GM23338 (cell line): Measurements from ENCODE around the gene LRMDA. TPM values are rescaled to one million over a fixed set of nuclear protein-coding genes. Genes with fewer than 3 reads are reported as not detected.

Source experiments
- ATAC-seq: fragments of 200-7000 bp; cut with Tn5 transposase; 3 replicates; pipeline ENCODE4 v1.9.1; 2020
- DNase-seq: peaks from one replicate; pipeline ENCODE4 v3.0.0-alpha.2; 2015; ENCODE audit warnings: low spot score
- H2AFZ ChIP-seq: fragments of 200-600 bp; sonication (generic); 2 replicates; pipeline ENCODE4 v1.8.0; 2016; ENCODE audit warnings: antibody characterized with exemption, mild to moderate bottlenecking, moderate library complexity
- H3F3A ChIP-seq: fragments of 200-600 bp; sonication (generic); replicated peaks from 2 replicates; pipeline ENCODE4 v1.8.0; 2017; ENCODE audit warnings: antibody characterized with exemption, mixed run types, low read depth
- H3K27ac ChIP-seq: fragments of 200-600 bp; sonication (generic); 2 replicates; pipeline ENCODE4 v1.6.1; 2016; ENCODE audit warnings: low read depth
- H3K27me3 ChIP-seq: fragments of 200-600 bp; sonication (generic); 2 replicates; pipeline ENCODE4 v1.8.0; 2016; ENCODE audit warnings: mild to moderate bottlenecking, mixed run types, moderate library complexity; ENCODE audit not compliant: insufficient read depth
- H3K36me3 ChIP-seq: fragments of 200-600 bp; sonication (generic); 2 replicates; pipeline ENCODE4 v1.8.0; 2016; ENCODE audit warnings: mild to moderate bottlenecking; ENCODE audit not compliant: insufficient read depth
- H3K4me1 ChIP-seq: fragments of 200-600 bp; sonication (generic); 2 replicates; pipeline ENCODE4 v1.8.0; 2016; ENCODE audit warnings: mild to moderate bottlenecking, moderate library complexity; ENCODE audit not compliant: insufficient read depth
- H3K4me2 ChIP-seq: fragments of 200-600 bp; sonication (generic); 2 replicates; pipeline ENCODE4 v1.7.1; 2017; ENCODE audit warnings: mixed run types
- H3K4me3 ChIP-seq: fragments of 200-600 bp; sonication (generic); 2 replicates; pipeline ENCODE4 v1.6.1; 2016; ENCODE audit warnings: mixed run types
- H3K79me2 ChIP-seq: fragments of 200-600 bp; sonication (generic); replicated peaks from 2 replicates; pipeline ENCODE4 v1.8.0; 2017; ENCODE audit warnings: mild to moderate bottlenecking; ENCODE audit not compliant: insufficient read depth
- H3K9me2 ChIP-seq: fragments of 200-600 bp; sonication (generic); 2 replicates; pipeline ENCODE4 v1.8.0; 2017; ENCODE audit not compliant: insufficient read depth
- H4K20me1 ChIP-seq: fragments of 200-600 bp; sonication (generic); replicated peaks from 2 replicates; pipeline ENCODE4 v1.8.0; 2017; ENCODE audit warnings: mild to moderate bottlenecking; ENCODE audit not compliant: insufficient read depth
- H3K27ac Mint-ChIP-seq: 2 replicates; pipeline ENCODE4 v1.8.0; 2020; ENCODE audit warnings: inconsistent platforms, mild to moderate bottlenecking, moderate library complexity, mixed read lengths
- H3K27me3 Mint-ChIP-seq: 3 replicates; pipeline ENCODE4 v1.8.0; 2022; ENCODE audit warnings: low read depth, mild to moderate bottlenecking, moderate library complexity, mixed read lengths, inconsistent platforms; ENCODE audit not compliant: insufficient read depth, poor library complexity
- H3K36me3 Mint-ChIP-seq: 3 replicates; pipeline ENCODE4 v1.8.0; 2021; ENCODE audit warnings: low read depth, mild to moderate bottlenecking, inconsistent platforms, moderate library complexity, mixed read lengths
- H3K4me1 Mint-ChIP-seq: 3 replicates; pipeline ENCODE4 v1.8.0; 2020; ENCODE audit warnings: mild to moderate bottlenecking, inconsistent platforms, mixed read lengths
- H3K4me3 Mint-ChIP-seq: 3 replicates; pipeline ENCODE4 v1.8.0; 2021; ENCODE audit warnings: moderate library complexity, mild to moderate bottlenecking, inconsistent platforms, mixed read lengths
- H3K9me3 Mint-ChIP-seq: 3 replicates; pipeline ENCODE4 v1.8.0; 2020; ENCODE audit warnings: moderate library complexity, mild to moderate bottlenecking, inconsistent platforms, mixed read lengths
- CREB1 ChIP-seq: fragments of 250-450 bp; sonication (Bioruptor Pico); IDR thresholded peaks from 2 replicates; pipeline ENCODE4 v1.5.0; 2020; ENCODE audit warnings: low read depth, mild to moderate bottlenecking, moderate library complexity
- ETS1 ChIP-seq: IDR thresholded peaks from 2 replicates; pipeline ENCODE4 v1.6.1; 2016; ENCODE audit warnings: antibody characterized with exemption
- EZH2phosphoT487 ChIP-seq: fragments of 200-600 bp; sonication (generic); IDR thresholded peaks from one replicate; pipeline ENCODE4 v1.8.1; 2018; ENCODE audit warnings: antibody characterized with exemption; ENCODE audit not compliant: unreplicated experiment
- JUNB ChIP-seq: IDR thresholded peaks from one replicate; pipeline ENCODE4 v1.6.1; 2016; ENCODE audit warnings: antibody characterized with exemption; ENCODE audit not compliant: unreplicated experiment
- NANOG ChIP-seq: IDR thresholded peaks from 2 replicates; pipeline ENCODE4 v1.6.1; 2016; ENCODE audit warnings: antibody characterized with exemption, borderline replicate concordance
- POLR2AphosphoS5 ChIP-seq: IDR thresholded peaks from 2 replicates; pipeline ENCODE4 v1.6.1; 2016; ENCODE audit warnings: antibody characterized with exemption, low read depth
- REST ChIP-seq: IDR thresholded peaks from one replicate; pipeline ENCODE4 v1.6.1; 2018; ENCODE audit warnings: antibody characterized with exemption; ENCODE audit not compliant: unreplicated experiment
- STAT1 ChIP-seq: IDR thresholded peaks from one replicate; pipeline ENCODE4 v1.6.1; 2016; ENCODE audit warnings: antibody characterized with exemption; ENCODE audit not compliant: unreplicated experiment
- ZNF114 ChIP-seq: fragments of 250-450 bp; sonication (Bioruptor Pico); IDR thresholded peaks from 2 replicates; pipeline ENCODE4 v1.5.0; 2020; ENCODE audit warnings: mild to moderate bottlenecking, moderate library complexity
- ZNF331 ChIP-seq: fragments of 250-450 bp; sonication (Bioruptor Pico); IDR thresholded peaks from 2 replicates; pipeline ENCODE4 v1.5.0; 2020; ENCODE audit warnings: low read depth, mild to moderate bottlenecking, moderate library complexity
- ZNF462 ChIP-seq: fragments of 250-450 bp; sonication (Bioruptor Pico); IDR thresholded peaks from 2 replicates; pipeline ENCODE4 v1.5.0; 2020; ENCODE audit warnings: mild to moderate bottlenecking, moderate library complexity
- polyA plus RNA-seq: library from polyadenylated mRNA; unstranded; fragments of >200 nt; fragmentation: Nextera tagmentation; extraction: Ambion mirVana; gene quantifications from 2 replicates; pipeline ENCODE4 v1.2.1, GENCODE V29; 2016
- total RNA-seq: library from RNA; depleted of rRNA; stranded (reverse); fragments of >200 nt; shearing (Covaris generic); gene quantifications from 2 replicates; pipeline ENCODE4 v1.2.3, GENCODE V29; 2014

The LRMDA gene
- total and polyA plus RNA-seq, 2 experiments from 2014 or later = 0.90 to 1.8 TPM

GRCh38 chr10:76382381-76382851 lies 951.0 kb downstream of the LRMDA start (continued):
- TF ChIP-seq JUNB (no peak), ETS1 (no peak), ZNF462 (CRISPR knock-in tag) (no peak), STAT1 (no peak)

GRCh38 chr10:76388321-76389023 lies 957.0 kb downstream of the LRMDA start:
- H3K27me3 ChIP-seq = no peaks in the 10 kb centered on the region
- DNase-seq (no peak), ATAC-seq (no peak)
- Mint-ChIP-seq H3K9me3 (no peaks in the 10 kb centered on the region), H3K36me3 (no peaks in the 10 kb centered on the region), H3K27me3 (no peaks in the 10 kb centered on the region), H3K27ac (no peak overlapping the region), H3K4me1 (no peaks in the 10 kb centered on the region), H3K4me3 (no peak overlapping the region)
- H3K9me2 ChIP-seq = no peaks in the 10 kb centered on the region; the same call in 1 of the 2 replicates
- H3K36me3 ChIP-seq = no peaks in the 10 kb centered on the region
- no peak overlapping the region for H3K4me3 ChIP-seq
- no peak overlapping the region for H3K4me2 ChIP-seq
- H3K4me1 ChIP-seq = no peaks in the 10 kb centered on the region
- no peaks in the 10 kb centered on the region for H4K20me1 ChIP-seq
- H3F3A ChIP-seq = no peaks in the 10 kb centered on the region
- H2AFZ ChIP-seq = no peak overlapping the region
- no peaks in the 10 kb centered on the region for H3K79me2 ChIP-seq
- no peak overlapping the region for H3K27ac ChIP-seq
- no peak for TF ChIP-seq STAT1
- no peak for TF ChIP-seq ZNF331 (CRISPR knock-in tag)
- TF ChIP-seq ETS1 = no peak
- no peak for TF ChIP-seq REST
- TF ChIP-seq NANOG = no peak
- TF ChIP-seq ZNF114 (CRISPR knock-in tag) = no peak
- no peak for TF ChIP-seq CREB1
- no peak for TF ChIP-seq POLR2AphosphoS5
- no peak for TF ChIP-seq EZH2phosphoT487
